Islet of Langerhans (tissue), 1 donor: ENCODE data around the gene NEURL1B.

ENCODE experiments used
- FAIRE-seq: peaks from one replicate; lab custom pipeline; 2011; peaks lifted over from hg19 to GRCh38; lab: Jason Lieb, UNC

NEURL1B gene

DNA sequence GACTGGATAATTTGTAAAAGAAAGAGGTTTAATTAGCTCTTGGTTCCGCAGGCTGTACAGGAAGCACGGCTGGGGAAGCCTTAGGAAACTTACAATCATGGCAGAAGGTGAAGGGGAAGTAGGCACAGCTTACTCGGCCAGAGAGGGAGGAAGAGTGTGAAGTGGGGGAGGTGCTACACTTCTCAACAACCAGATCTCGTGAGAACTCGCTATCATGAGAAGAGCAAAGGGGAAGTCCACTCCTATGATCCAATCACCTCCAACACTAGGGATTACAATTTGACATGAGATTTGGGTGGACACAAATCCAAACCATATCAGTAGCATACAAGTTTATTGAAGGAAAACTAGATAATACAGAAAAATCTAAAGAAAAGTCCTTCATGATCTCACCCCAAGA is 39.9 kb downstream of the NEURL1B start:
- FAIRE-seq, result no peak

GRCh38 chr5:172681421-172681820 is 40.4 kb downstream of the NEURL1B start:
- no peak for FAIRE-seq

- FAIRE-seq, result no peak
These were observed 42.2 kb downstream of the NEURL1B start for GRCh38 chr5:172683264-172683644.

DNA sequence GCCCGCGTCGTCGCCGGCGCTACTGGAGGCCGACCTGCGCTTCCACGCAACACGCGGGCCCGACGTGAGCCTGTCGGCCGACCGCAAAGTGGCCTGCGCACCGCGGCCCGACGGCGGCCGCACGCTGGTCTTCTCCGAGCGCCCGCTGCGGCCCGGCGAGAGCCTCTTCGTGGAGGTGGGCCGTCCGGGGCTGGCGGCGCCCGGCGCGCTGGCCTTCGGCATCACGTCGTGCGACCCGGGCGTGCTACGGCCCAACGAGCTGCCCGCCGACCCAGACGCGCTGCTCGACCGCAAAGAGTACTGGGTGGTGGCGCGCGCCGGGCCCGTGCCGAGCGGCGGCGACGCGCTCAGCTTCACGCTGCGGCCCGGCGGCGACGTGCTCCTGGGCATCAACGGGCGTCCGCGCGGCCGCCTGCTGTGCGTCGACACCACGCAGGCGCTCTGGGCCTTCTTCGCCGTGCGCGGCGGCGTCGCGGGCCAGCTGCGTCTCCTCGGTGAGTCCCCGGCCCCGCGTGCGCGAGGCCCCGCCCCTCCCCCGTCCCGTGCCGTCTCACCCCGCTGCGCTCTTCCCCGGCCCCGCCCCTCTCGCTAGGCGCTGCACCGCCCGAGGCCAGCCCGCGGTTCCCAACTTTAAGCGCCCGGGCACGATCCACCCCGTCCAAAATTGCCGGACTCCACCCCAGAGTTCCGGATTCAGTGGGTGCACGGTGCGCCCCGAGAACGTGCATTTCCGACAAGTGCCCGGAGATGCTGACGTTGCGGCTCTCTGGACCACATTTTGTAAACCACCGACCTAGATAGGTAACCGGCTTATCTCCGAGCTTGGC is 42.8 kb downstream of the NEURL1B start:
- FAIRE-seq, result no peak

GRCh38 chr5:172685091-172685490 is 44.0 kb downstream of the NEURL1B start:
- FAIRE-seq, result no peak

DNA sequence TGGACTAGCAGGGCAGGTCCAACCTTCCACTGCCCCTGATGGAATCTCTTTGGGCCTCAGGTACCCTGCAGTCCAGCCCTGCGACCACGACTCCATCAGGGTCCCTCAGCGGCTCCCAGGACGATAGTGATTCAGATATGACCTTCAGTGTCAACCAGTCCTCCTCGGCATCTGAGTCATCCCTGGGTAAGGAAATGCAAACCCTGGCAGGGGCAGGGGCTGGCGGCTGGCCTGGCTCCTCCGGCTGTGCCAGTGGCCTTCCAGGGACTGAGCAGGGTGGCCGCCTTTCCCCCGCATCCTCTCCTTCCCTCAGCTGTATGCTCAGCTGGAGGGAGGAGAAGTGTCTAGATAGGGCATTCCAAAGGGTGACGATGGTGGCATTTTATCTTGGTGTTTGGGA is 45.0 kb downstream of the NEURL1B start:
- no peak for FAIRE-seq

GRCh38 chr5:172686539-172687390 is 45.7 kb downstream of the NEURL1B start:
- FAIRE-seq, result no peak

DNA sequence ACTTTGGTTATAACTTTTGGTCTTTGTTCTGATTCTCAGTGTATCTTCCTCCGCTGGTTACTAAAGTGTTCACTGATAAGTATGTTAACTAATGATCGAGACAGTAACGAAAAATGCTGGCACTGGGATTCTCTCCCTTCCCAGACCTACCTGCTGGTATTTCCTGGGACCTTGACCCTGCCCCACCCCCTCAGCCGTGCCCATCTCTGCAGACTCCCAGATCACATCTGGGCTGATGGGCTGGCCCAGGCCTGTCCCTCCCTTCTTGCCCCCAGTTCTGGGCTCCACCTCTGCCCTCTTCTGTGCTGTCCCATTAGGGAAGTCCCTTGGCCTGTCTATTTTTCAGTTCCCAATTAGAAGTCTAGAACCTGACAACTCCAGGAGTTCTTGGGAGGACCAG is 46.9 kb downstream of the NEURL1B start:
- no peak for FAIRE-seq

DNA sequence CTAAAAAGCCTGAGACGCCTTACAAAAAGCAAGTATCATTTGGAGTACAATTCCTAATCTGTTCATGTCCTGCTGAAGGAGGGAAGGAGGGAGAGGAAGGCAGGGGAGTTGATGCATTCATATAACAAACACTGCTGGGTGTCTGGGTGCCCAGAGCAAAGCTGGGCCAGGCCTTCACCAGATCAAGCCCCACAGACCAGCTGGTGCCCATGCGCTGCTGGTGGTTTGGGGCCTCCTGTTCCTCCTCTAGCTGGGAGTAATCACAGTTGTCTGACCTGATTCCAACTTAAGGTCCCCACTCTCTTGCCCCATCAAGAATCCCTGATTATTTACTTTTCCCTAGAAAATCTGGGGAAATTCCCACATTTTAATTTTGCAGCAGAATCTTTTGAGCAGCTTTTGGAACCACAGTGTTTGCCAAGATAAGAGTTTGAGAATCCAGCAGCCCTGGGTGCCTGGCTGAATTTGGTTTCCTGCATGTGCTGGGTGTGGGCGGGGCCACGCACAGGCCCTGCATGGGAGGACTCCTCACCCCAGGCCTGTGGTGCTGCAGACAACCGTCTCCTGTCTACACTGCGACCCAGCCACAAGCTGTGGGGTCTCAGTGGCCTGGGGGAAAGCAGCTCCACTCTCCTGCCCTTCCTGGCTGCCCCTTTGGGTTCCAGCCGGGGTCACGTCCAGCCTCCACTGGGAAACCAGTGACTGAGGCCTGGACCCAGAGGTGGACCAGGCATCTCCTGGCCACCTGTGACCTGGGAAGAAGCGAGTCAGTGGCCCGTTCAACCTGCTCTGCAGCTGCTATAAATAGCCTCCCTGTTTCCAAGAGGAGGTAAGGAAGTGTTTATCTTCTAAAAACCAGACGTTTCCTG is 47.5 kb downstream of the NEURL1B start:
- no peak for FAIRE-seq

- no peak for FAIRE-seq
These were observed 48.1 kb downstream of the NEURL1B start for GRCh38 chr5:172689218-172689572.

DNA sequence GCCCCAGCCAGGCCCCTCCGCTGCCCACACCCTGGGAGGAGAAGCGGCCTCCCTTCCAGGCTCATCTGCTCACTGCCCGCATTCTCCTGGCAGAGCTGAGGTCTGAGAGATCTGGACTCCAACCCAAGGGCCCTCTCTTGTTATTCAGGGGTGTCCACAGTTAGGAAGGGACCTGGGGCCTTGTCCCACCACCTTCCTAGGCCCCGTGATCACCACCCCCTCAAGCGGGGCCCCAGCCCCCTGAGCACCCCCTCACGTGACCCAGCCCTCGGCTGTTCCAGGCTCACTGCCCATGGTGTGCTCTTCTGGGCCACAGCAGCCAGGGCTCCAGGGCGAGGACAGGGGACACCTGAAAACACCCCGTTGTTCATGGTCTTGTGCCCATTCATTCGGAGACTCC is 48.7 kb downstream of the NEURL1B start:
- no peak for FAIRE-seq

GRCh38 chr5:172690258-172691075 is 49.4 kb downstream of the NEURL1B start:
- no peak for FAIRE-seq

DNA sequence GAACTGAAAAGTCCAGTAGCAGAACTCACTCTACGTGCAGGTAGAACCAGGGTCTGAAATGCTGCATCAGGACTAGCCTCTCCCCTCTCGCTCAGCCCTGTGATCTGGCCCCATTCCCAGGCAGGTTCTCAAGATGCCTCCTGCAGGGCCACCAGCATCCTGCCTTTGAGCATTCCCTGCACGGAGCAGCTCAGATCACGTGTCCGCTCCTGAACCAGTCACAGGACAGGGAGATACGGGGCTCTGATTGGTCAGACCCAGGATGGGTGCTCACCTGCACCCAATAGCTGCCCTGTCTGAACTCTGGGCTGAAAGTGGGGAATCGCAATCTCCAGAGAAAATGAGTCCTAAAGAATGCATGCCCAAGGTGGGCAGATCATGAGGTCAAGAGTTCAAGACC is 50.8 kb downstream of the NEURL1B start:
- no peak for FAIRE-seq

GRCh38 chr5:172692451-172692850 is 51.4 kb downstream of the NEURL1B start:
- FAIRE-seq, result no peak

GRCh38 chr5:172692981-172693380 is 51.9 kb downstream of the NEURL1B start:
- FAIRE-seq, result no peak

DNA sequence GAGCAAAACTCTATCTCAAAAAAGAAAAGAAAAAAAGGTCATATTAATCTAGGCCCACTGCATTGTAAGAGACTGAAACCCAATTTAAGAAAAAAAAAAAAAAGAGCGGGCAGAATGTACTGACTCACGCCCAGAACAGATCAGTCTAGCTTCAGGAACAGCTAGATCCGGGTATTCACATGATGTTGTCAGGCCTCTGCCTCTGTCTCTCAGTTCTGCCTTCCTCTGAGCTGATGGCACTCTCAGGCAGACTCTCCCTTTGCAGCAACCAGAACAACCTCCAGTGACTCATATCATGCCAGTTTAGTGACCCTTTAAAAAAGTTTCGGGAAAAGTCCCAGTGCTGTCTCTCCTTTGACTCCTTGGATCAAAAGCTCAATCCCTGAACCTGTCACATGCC is 53.0 kb downstream of the NEURL1B start:
- no peak for FAIRE-seq

GRCh38 chr5:172694541-172694940 is 53.5 kb downstream of the NEURL1B start:
- no peak for FAIRE-seq

DNA sequence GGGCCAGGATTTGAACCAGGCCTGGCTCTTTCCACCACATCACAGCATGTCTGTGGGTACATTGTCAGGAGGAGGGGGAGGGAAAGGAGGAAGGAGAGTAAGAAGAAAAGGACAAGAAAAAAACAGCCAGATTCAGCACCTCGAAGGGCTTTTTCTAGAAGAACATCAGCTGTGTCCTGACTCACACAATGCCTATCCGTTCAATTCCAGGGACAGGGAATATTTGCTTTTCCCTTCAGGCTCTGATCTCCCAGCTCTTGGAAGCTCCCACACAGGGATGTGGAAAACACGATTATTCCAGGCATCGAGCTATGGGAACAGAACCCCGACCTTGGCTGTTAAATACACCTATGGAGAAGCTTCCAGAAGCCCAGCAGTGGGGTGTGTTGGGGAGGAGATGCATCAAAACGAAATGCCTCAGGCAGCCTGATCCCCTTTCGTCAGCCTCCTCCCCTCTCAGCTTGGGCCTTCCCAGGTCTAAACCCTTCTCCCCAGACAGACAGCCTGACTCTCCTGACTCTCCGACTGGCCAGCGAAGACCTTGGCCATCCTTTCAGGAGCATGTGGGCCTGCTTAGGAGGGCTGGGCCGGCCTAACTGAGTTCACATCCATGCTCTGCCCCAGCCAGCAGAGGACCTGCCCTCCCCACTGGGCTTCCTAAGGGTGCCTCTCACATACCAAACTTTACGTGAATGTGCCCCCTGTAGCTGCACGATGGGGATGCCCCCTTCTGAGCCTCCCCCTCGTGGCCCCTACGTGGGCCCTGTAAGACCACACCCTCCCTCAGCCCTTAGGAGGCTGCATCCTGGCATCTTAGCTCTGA is 54.4 kb downstream of the NEURL1B start:
- FAIRE-seq, result no peak

DNA sequence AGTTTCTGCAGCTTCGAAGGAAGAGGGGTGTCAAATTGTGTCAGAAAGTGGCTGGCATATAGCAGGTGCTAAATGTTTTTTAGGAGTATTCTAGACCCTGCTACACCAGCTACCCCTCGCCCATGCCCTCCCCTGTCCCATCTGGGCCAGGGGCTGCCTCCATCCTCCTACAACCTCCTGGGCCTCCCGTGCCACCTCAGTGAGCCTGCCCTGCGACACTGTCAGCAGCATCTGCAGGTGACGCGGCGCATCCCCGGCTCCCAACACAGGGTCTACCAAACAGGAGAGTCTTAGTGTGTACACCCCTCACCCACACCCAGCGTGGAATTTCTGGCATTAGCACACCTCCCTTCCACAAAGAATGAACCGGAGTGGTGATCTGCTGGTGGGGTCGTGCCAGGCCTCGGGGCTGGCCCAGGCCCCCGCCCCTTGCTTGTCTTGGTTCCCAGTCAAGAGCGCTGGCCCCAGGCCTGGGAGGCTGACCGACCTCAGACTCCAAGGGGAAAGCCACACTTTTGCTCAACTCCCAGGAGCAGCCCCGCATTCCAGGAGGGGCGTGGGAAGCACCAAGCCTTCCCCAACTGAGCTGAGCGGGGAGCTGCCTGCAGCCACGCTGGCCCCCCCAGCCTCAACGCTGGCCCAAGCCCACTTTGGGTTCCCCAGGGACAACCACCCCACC is 55.2 kb downstream of the NEURL1B start:
- no peak for FAIRE-seq
